BE2C (cell line): ENCODE results near the gene ABCG5.

Source experiments
- DNase-seq: peaks from one replicate; pipeline ENCODE4 v3.0.0-alpha.2; 2020
- H3K27me3 ChIP-seq: fragments of 250-450 bp; sonication (Bioruptor Pico); 2 replicates; pipeline ENCODE4 v1.5.1; 2020; ENCODE audit warnings: mild to moderate bottlenecking
- H3K36me3 ChIP-seq: fragments of 250-450 bp; sonication (Bioruptor Pico); 2 replicates; pipeline ENCODE4 v1.5.1; 2020; ENCODE audit warnings: mild to moderate bottlenecking
- H3K4me1 ChIP-seq: fragments of 250-450 bp; sonication (Bioruptor Pico); 2 replicates; pipeline ENCODE4 v1.5.1; 2020
- H3K4me3 ChIP-seq: 2 replicates; pipeline ENCODE4 v1.5.1; 2011; ENCODE audit warnings: low read depth, low read length
- H3K9me3 ChIP-seq: fragments of 250-450 bp; sonication (Bioruptor Pico); 2 replicates; pipeline ENCODE4 v1.5.1; 2020
- TF ChIP-seq, protein P1 (sequence below): IDR thresholded peaks from 2 replicates; pipeline ENCODE4 v1.5.1; 2012; ENCODE audit warnings: mild to moderate bottlenecking, low read depth, low read length

Gene ABCG5

DNA sequence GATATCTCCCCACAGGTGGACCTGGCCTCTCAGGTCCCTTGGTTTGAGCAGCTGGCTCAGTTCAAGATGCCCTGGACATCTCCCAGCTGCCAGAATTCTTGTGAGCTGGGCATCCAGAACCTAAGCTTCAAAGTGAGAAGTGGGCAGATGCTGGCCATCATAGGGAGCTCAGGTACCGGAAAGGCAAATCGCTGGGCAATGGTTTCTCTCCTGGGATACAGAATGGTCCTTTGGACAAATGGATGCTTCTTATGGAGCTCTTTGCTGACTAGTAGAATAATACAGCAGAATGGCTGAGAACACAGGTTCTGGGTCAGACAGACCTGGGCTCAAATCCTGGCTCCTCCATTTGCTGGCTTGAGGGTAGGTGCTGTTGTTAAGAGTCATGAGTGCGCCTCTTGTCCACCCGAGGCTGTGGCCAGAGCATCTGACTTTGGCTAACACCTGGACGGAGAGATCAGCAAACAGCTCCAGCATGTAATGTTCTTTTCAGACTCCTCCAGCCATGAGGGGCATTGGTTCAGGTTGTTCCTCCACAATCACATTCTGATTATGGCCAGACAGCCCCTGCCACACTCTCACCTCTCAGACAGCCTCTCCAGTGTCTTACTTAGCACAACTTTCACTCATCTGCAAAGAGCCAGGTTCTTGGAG is 7.6 kb upstream of the ABCG5 start:
- Histone ChIP-seq H3K4me3 (no peak overlapping the region), H3K4me1 (no peaks in the 10 kb centered on the region), H3K9me3 (no peaks in the 10 kb centered on the region), H3K36me3 (no peaks in the 10 kb centered on the region), H3K27me3 (no peaks in the 10 kb centered on the region)
- no peak for DNase-seq
- TF ChIP-seq, protein P1, sequence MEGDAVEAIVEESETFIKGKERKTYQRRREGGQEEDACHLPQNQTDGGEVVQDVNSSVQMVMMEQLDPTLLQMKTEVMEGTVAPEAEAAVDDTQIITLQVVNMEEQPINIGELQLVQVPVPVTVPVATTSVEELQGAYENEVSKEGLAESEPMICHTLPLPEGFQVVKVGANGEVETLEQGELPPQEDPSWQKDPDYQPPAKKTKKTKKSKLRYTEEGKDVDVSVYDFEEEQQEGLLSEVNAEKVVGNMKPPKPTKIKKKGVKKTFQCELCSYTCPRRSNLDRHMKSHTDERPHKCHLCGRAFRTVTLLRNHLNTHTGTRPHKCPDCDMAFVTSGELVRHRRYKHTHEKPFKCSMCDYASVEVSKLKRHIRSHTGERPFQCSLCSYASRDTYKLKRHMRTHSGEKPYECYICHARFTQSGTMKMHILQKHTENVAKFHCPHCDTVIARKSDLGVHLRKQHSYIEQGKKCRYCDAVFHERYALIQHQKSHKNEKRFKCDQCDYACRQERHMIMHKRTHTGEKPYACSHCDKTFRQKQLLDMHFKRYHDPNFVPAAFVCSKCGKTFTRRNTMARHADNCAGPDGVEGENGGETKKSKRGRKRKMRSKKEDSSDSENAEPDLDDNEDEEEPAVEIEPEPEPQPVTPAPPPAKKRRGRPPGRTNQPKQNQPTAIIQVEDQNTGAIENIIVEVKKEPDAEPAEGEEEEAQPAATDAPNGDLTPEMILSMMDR = no peak

DNA sequence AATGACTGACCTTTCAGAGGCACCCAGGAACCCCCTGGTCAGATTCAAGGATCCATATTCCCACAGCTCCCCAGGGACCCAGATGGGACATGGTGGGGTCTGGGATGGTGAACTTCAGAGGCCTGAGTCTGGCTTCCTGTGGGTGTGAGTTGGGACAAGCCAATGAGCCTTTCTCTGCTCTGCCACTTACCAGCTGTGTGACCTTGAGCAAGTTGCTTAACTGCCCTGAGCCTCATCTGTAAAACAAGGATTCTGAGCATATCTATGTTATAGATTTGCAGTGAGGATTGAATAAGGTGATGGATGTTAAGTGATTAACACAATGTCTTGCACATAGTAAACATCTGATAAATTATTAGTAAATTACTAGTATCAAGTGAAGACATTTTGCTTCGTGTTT is 6.5 kb upstream of the ABCG5 start:
- no peak overlapping the region for H3K4me3 ChIP-seq
- no peaks in the 10 kb centered on the region for H3K27me3 ChIP-seq
- TF ChIP-seq, protein P1 = no peak
- no peaks in the 10 kb centered on the region for H3K9me3 ChIP-seq
- H3K4me1 ChIP-seq = no peaks in the 10 kb centered on the region
- H3K36me3 ChIP-seq = no peaks in the 10 kb centered on the region
- DNase-seq = no peak

DNA sequence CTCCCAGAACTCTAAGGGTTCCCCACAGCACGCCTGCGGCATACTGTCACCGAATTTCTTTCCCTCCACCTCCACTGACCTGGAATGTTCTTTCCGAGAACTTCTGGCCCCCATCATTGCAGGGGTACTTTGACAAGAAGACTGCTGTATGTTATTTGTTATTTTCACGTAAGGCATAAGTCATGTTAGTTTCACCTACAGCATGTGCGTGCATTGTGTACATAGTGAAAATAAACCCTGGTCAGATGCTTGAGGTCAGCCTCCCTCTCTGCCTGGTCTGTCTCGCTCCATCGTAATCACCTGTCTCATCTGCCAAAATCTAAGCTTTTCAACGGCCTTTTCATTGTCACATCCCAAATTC is 4.2 kb upstream of the ABCG5 start:
- Histone ChIP-seq H3K36me3 (no peaks in the 10 kb centered on the region), H3K9me3 (no peaks in the 10 kb centered on the region), H3K4me3 (no peak overlapping the region), H3K4me1 (peaks cover 5% of the 10 kb centered on the region), H3K27me3 (no peaks in the 10 kb centered on the region)
- TF ChIP-seq, protein P1 = no peak
- DNase-seq = no peak

DNA sequence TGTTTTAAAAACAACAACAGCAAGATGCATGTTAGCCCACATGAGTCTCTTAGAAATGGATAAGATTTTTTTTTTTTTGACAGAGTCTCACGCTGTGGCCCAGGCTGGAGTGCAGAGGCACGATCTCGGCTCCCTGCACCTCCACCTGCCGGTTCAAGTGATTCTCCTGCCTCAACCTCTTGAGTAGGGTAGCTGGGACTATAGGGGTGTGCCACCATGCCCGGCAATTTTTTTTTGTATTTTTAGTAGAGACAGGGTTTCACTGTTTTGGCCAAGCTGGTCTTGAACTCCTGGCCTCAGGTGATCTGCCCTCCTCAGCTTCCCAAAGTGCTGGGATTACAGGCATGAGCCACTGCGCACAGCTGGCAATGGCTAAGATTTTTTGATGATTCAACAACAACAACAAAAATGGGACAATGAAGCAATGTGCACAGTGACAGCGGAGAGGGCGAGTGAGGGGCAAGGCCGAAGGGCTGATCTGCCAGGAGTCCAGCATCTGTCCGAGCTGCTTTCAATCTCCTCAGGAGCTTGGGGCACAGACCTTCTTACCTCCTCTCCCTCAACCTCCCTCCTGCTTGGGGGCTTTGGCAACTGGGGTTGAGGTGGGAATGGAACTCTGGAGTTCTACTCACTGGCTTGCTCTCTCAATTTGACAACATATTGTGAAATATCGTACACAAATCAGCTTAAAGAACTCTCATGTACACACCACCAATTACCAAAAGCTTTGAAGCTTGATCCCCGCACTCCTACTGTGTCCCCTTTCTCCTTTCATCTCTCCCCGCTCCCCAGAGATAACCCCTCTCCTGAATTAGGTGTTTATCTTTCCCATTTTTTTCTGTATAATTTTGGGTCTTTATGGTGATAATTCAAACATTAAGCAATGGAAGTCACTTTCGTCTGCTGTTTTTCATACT is 3.6 kb upstream of the ABCG5 start:
- H3K4me1 ChIP-seq = peaks cover 5% of the 10 kb centered on the region
- H3K27me3 ChIP-seq = no peaks in the 10 kb centered on the region
- H3K4me3 ChIP-seq = no peak overlapping the region
- no peaks in the 10 kb centered on the region for H3K36me3 ChIP-seq
- H3K9me3 ChIP-seq = no peaks in the 10 kb centered on the region
- DNase-seq = no peak
- TF ChIP-seq, protein P1 = no peak

DNA sequence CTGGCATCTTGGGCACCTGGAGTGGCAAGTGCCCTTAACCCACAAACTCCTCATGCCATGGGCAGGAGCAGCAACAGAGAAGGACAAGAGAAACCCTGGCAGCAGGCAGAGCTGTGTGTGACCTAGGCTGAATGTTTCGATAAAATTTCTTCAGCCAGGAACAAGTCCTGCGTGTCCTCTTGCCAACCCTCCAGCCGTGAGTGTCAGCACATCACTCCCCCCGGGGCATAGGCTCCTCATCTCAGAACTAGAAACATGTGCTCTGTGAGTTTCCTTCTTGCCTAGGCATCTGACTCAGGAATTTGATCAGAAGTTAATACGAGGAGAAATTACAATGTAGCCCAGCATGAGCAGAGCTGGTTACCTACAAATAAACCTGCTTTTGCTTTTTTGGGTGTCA is 2.3 kb upstream of the ABCG5 start:
- TF ChIP-seq, protein P1 = no peak
- no peak for DNase-seq
- Histone ChIP-seq H3K36me3 (no peaks in the 10 kb centered on the region), H3K4me3 (no peak overlapping the region), H3K9me3 (no peaks in the 10 kb centered on the region), H3K27me3 (no peaks in the 10 kb centered on the region), H3K4me1 (peaks cover 5% of the 10 kb centered on the region)
